ENCODE data around the gene MED27. TPM values are rescaled to one million over a fixed set of nuclear protein-coding genes. Genes with fewer than 3 reads are reported as not detected.

MED27 gene
- total and polyA plus RNA-seq, 2 of the 4 experiments (the other 2 are of a cell fraction): 50.2 to 63.4 TPM

DNA sequence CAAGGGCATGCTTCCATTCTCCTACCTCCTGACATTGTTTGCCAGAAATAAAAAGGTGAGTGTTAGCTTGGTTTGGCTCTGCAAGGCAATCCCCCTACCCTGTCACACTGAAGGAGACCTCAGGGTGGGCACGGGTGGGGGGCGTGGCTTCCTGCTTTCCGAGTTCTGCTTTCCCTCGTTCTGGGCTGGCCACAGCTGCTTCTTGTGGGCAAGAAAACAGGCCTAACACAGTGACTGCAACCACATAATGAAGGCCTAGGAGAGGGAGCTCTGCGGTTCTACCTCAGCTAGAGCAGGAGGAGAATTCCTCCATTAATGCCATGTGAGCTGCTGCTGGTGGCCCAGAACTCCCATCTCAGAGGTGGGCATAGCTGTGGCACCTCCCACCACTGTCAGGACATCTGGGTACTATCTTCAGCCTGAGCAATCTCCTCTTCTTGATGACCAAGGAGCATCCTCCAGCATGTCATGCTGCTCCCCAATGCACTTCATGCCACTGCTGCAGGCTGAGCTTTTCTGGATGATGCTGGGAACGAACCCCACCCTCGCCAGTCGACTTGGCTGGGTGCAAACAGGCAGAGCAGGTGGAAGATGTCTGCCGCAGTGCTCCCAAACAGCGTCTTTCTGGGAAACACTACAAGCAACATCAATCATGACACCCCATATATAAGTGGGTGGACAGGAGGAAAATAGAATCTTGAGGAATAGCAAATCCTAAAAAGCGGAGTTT is 200.3 kb downstream of the MED27 start:
- Histone ChIP-seq H2BK5ac (ENCODE audit: low read depth, low read length, poor library complexity, severe bottlenecking) (no peak overlapping the region), H4K5ac (ENCODE audit: low read depth, low read length) (no peak overlapping the region), H2AK9ac (replicated peaks; ENCODE audit: low read depth, low read length, poor library complexity) (no peak overlapping the region), H3K56ac (ENCODE audit: extremely low read depth, insufficient read depth, low read length) (no peak overlapping the region), H3K79me1 (ENCODE audit: low read depth in 1 of 2, low read length in 2 of 2) (peaks cover 0 to 8% of the 10 kb centered on the region in 2 experiments; a peak in 1 of 4 replicates), H4K8ac (ENCODE audit: low read depth in 2 of 2, low read length in 2 of 2) (no peak overlapping the region), H3K4me3 (ENCODE audit: insufficient read depth, low read depth, low read length) (no peak overlapping the region), H3K23ac (ENCODE audit: low read depth, low read length) (no peak overlapping the region), H2BK120ac (ENCODE audit: low read depth, low read length) (no peak overlapping the region), H4K20me1 (ENCODE audit: insufficient read depth, low read length) (peaks cover 10% of the 10 kb centered on the region; the same call in 1 of the 2 replicates), H3K9ac (ENCODE audit: low read depth, low read length) (no peak overlapping the region), H3K4me2 (ENCODE audit: low read depth, low read length) (no peak overlapping the region), H3K18ac (ENCODE audit: low read depth, low read length) (no peak overlapping the region), H4K91ac (ENCODE audit: insufficient read depth, low read depth, low read length) (no peak overlapping the region), H2AFZ (replicated peaks; ENCODE audit: low read length, poor library complexity) (no peak overlapping the region), H2AK5ac (ENCODE audit: low read depth, low read length) (no peak overlapping the region), H3K4me1 (ENCODE audit: control insufficient read depth, insufficient read depth, low read length) (peaks cover 5% of the 10 kb centered on the region), H2BK20ac (ENCODE audit: low read depth, low read length) (no peak overlapping the region), H3K9me3 (ENCODE audit: control insufficient read depth, insufficient read depth, low read length) (no peaks in the 10 kb centered on the region), H3K9me1 (ENCODE audit: insufficient read depth, low read length) (peaks cover 18% of the 10 kb centered on the region), H3K27ac (ENCODE audit: insufficient read depth, low read length) (no peak overlapping the region), H3K27me3 (ENCODE audit: control insufficient read depth, insufficient read depth, low read length) (no peaks in the 10 kb centered on the region), H3K14ac (replicated peaks; ENCODE audit: low read depth, low read length) (no peak overlapping the region), H2BK15ac (ENCODE audit: low read depth, low read length) (no peak overlapping the region), H3K4ac (ENCODE audit: low read depth, low read length) (no peak overlapping the region), H3K36me3 (ENCODE audit: control insufficient read depth, insufficient read depth, low read length) (no peaks in the 10 kb centered on the region)
- no peak for DNase-seq
- ATAC-seq (ENCODE audit: low read depth): no peak
- CTCF ChIA-PET: no interaction called here
- POLR2A ChIA-PET (ENCODE audit: unreplicated experiment): no interaction called here
- intact Hi-C loops (cut with micrococcal nuclease): no loop called here
- dilution Hi-C loops (cut with HindIII; ENCODE audit: low sequenced_read_pairs, unreplicated experiment): no loop called here
- TF ChIP-seq BHLHE40 (IDR thresholded peaks at IDR 0.05; ENCODE audit: low read depth, low read length) (no peak), RFX5 (IDR thresholded peaks at IDR 0.05; ENCODE audit: low read depth, low read length) (no peak), SMC3 (IDR thresholded peaks at IDR 0.05; ENCODE audit: low read depth, low read length) (no peak), CEBPB (IDR thresholded peaks at IDR 0.05; ENCODE audit: low read depth, low read length) (no peak), NFE2L2 (IDR thresholded peaks at IDR 0.05; ENCODE audit: low read depth, low read length) (no peak), RCOR1 (IDR thresholded peaks at IDR 0.05; ENCODE audit: insufficient replicate concordance, low read length) (no peak), MAZ (IDR thresholded peaks at IDR 0.05; ENCODE audit: borderline replicate concordance, low read depth, low read length) (no peak), MAFK (IDR thresholded peaks at IDR 0.05; ENCODE audit: low read depth, low read length) (no peak), CTCF (conservative IDR thresholded peaks at IDR 0.05; ENCODE audit: low read depth, low read length) (no peak), POLR2A (IDR thresholded peaks at IDR 0.05; ENCODE audit: low read depth, low read length) (no peak), FOS (IDR thresholded peaks at IDR 0.05; ENCODE audit: low read depth, low read length) (no peak), MXI1 (IDR thresholded peaks at IDR 0.05; ENCODE audit: borderline replicate concordance, low read depth, low read length) (no peak), RAD21 (IDR thresholded peaks at IDR 0.05; ENCODE audit: low read length) (no peak), CHD1 (IDR thresholded peaks at IDR 0.05; ENCODE audit: low read depth, low read length) (no peak)
- TF ChIP-seq, protein P1, sequence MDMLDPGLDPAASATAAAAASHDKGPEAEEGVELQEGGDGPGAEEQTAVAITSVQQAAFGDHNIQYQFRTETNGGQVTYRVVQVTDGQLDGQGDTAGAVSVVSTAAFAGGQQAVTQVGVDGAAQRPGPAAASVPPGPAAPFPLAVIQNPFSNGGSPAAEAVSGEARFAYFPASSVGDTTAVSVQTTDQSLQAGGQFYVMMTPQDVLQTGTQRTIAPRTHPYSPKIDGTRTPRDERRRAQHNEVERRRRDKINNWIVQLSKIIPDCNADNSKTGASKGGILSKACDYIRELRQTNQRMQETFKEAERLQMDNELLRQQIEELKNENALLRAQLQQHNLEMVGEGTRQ (IDR thresholded peaks at IDR 0.05; ENCODE audit: low read depth, low read length): no peak
- TF ChIP-seq, protein P2, sequence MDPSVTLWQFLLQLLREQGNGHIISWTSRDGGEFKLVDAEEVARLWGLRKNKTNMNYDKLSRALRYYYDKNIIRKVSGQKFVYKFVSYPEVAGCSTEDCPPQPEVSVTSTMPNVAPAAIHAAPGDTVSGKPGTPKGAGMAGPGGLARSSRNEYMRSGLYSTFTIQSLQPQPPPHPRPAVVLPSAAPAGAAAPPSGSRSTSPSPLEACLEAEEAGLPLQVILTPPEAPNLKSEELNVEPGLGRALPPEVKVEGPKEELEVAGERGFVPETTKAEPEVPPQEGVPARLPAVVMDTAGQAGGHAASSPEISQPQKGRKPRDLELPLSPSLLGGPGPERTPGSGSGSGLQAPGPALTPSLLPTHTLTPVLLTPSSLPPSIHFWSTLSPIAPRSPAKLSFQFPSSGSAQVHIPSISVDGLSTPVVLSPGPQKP (IDR thresholded peaks at IDR 0.05; ENCODE audit: borderline replicate concordance, low read depth, low read length): no peak
- no TSS peak for BruUV-seq (replicated peaks)
- in situ Hi-C loops (cut with MboI; ENCODE audit: low sequenced_read_pairs): no loop called here
- WGBS, 2 experiments (ENCODE audit: extremely low coverage in 2 of 2, insufficient read length in 1 of 2): no CpG with 5 or more reads among the region's 11 CpGs
